Glutamatergic neuron (in vitro differentiated cells): Measurements from ENCODE around the gene OTX1. TPM values are rescaled to one million over a fixed set of nuclear protein-coding genes. Genes with fewer than 3 reads are reported as not detected.

ENCODE experiments used
- DNase-seq: peaks from one replicate; pipeline ENCODE4 v3.0.0; 2022
- H3K27ac Mint-ChIP-seq: one replicate; pipeline ENCODE4 v1.8.0; 2020; ENCODE audit warnings: mild to moderate bottlenecking, mixed read lengths, inconsistent platforms; ENCODE audit not compliant: unreplicated experiment
- H3K27me3 Mint-ChIP-seq: one replicate; pipeline ENCODE4 v1.8.0; 2020; ENCODE audit warnings: mild to moderate bottlenecking, moderate library complexity, mixed read lengths, inconsistent platforms; ENCODE audit not compliant: unreplicated experiment
- H3K36me3 Mint-ChIP-seq: one replicate; pipeline ENCODE4 v1.8.0; 2020; ENCODE audit warnings: mild to moderate bottlenecking, mixed read lengths, inconsistent platforms; ENCODE audit not compliant: unreplicated experiment
- H3K4me1 Mint-ChIP-seq: one replicate; pipeline ENCODE4 v1.8.0; 2020; ENCODE audit warnings: mild to moderate bottlenecking, low read depth, mixed read lengths, inconsistent platforms; ENCODE audit not compliant: unreplicated experiment
- H3K4me3 Mint-ChIP-seq: one replicate; pipeline ENCODE4 v1.8.0; 2020; ENCODE audit warnings: mild to moderate bottlenecking, mixed read lengths, inconsistent platforms; ENCODE audit not compliant: unreplicated experiment
- H3K9me3 Mint-ChIP-seq: one replicate; pipeline ENCODE4 v1.8.0; 2020; ENCODE audit warnings: mild to moderate bottlenecking, moderate library complexity, mixed read lengths, inconsistent platforms; ENCODE audit not compliant: unreplicated experiment
- total RNA-seq: library from RNA; stranded (reverse); fragmentation: NEBNext Ultra II Directional; extraction: Animal tissue kit (Norgen Biotek cat#: 25700); gene quantifications from one replicate; pipeline ENCODE4 v1.2.1, GENCODE V29; 2021; ENCODE audit not compliant: unreplicated experiment
- TF ChIP-seq, protein P1 (sequence below): fragments of 200-600 bp; sonication (generic); IDR thresholded peaks from one replicate; pipeline ENCODE4 v1.5.0; 2021; ENCODE audit not compliant: partially characterized antibody, unreplicated experiment

Gene OTX1
- total RNA-seq, 1 donor from 2014 or later = 0.15 TPM

GRCh38 chr2:63023444-63023843 is 27.2 kb upstream of the OTX1 start:
- Mint-ChIP-seq H3K27ac (no peak overlapping the region), H3K36me3 (no peaks in the 10 kb centered on the region), H3K9me3 (no peaks in the 10 kb centered on the region), H3K4me3 (no peak overlapping the region), H3K4me1 (no peaks in the 10 kb centered on the region), H3K27me3 (peaks cover 2% of the 10 kb centered on the region)
- TF ChIP-seq, protein P1, sequence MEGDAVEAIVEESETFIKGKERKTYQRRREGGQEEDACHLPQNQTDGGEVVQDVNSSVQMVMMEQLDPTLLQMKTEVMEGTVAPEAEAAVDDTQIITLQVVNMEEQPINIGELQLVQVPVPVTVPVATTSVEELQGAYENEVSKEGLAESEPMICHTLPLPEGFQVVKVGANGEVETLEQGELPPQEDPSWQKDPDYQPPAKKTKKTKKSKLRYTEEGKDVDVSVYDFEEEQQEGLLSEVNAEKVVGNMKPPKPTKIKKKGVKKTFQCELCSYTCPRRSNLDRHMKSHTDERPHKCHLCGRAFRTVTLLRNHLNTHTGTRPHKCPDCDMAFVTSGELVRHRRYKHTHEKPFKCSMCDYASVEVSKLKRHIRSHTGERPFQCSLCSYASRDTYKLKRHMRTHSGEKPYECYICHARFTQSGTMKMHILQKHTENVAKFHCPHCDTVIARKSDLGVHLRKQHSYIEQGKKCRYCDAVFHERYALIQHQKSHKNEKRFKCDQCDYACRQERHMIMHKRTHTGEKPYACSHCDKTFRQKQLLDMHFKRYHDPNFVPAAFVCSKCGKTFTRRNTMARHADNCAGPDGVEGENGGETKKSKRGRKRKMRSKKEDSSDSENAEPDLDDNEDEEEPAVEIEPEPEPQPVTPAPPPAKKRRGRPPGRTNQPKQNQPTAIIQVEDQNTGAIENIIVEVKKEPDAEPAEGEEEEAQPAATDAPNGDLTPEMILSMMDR = no peak
- DNase-seq = no peak

DNA sequence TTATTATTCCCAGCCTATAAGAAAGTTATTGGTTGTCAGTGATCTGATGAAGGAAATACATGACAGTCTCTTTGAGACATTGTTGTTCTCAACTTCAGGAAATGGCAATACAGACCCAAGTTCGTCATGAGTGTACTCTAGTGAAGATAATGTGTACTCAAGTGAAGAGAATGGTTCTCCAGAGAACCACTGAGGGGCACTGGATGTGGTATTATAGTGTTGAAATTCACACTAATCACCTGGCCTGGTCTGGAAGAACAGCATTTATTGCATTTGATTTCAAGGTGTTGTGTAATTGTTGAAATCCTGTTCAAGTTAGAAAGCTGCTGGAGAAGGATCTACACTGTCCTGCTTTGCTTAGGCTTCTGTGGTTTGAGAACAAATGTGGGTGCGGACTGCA is 23.4 kb upstream of the OTX1 start:
- Mint-ChIP-seq H3K27ac (no peak overlapping the region), H3K4me3 (no peak overlapping the region), H3K27me3 (peaks cover 2% of the 10 kb centered on the region), H3K4me1 (no peaks in the 10 kb centered on the region), H3K36me3 (peaks cover 4% of the 10 kb centered on the region), H3K9me3 (no peaks in the 10 kb centered on the region)
- DNase-seq = no peak
- TF ChIP-seq, protein P1 = no peak

DNA sequence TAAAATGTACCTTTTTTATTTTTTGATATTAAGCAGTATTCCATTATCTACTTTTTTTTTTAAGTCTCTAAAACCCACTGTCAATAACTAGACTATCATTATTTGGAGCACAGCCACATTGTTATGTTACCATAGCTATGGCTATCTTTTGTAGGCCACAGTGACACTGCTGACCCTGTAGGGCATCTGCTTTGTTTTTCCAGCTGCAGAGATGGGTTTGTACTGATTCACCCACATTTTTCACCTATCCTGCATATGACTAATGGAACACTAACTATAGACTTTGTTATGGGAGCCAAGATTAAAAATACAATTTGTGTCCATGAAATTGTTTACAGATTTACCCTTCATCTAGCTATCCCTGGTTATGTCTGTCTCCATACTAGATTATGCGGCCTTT is 21.6 kb upstream of the OTX1 start:
- H3K4me1 Mint-ChIP-seq = no peaks in the 10 kb centered on the region
- peaks cover 4% of the 10 kb centered on the region for H3K36me3 Mint-ChIP-seq
- no peak overlapping the region for H3K4me3 Mint-ChIP-seq
- no peaks in the 10 kb centered on the region for H3K9me3 Mint-ChIP-seq
- peaks cover 1% of the 10 kb centered on the region for H3K27me3 Mint-ChIP-seq
- no peak for DNase-seq
- TF ChIP-seq, protein P1 = no peak
- H3K27ac Mint-ChIP-seq = no peak overlapping the region

DNA sequence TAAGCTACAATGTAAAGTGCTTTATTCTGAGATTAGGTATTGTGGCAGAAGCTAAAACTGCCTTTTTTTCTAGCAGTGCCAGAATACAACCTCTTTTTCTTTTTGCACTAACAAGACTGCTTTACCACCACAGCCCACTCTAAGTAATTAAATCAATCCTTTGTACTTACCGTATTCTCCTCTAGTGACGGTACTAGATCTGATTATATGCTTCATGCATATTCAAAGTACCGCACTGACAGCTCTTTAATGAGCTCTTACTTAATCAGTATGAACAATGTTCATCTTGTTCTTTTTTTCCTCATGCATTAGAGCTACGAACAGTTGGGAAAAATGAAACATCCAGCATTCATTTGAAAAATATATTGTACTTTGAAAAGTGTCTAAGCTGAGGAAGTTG is 16.1 kb upstream of the OTX1 start:
- Mint-ChIP-seq H3K36me3 (no peaks in the 10 kb centered on the region), H3K4me3 (no peak overlapping the region), H3K27ac (no peak overlapping the region), H3K4me1 (peaks cover 8% of the 10 kb centered on the region), H3K9me3 (peaks cover 2% of the 10 kb centered on the region), H3K27me3 (peaks cover 1% of the 10 kb centered on the region)
- TF ChIP-seq, protein P1 = no peak
- DNase-seq = no peak

- TF ChIP-seq, protein P1 = no peak
- no peak for DNase-seq
- H3K27ac Mint-ChIP-seq = no peak overlapping the region
- no peaks in the 10 kb centered on the region for H3K36me3 Mint-ChIP-seq
- H3K4me3 Mint-ChIP-seq = no peak overlapping the region
- peaks cover 8% of the 10 kb centered on the region for H3K4me1 Mint-ChIP-seq
- H3K9me3 Mint-ChIP-seq = peaks cover 2% of the 10 kb centered on the region
- peaks cover 1% of the 10 kb centered on the region for H3K27me3 Mint-ChIP-seq
Measured at GRCh38 chr2:63035169-63035568, 15.5 kb upstream of the OTX1 start.
